Breast epithelium (tissue), 3 donors: Measurements from ENCODE around the gene TEAD1.

Source experiments
- POLR2A ChIP-seq: fragments of 450-650 bp; IDR thresholded peaks from one replicate; pipeline ENCODE4 v1.6.1; 2016; ENCODE audit warnings: antibody characterized with exemption, mild to moderate bottlenecking, moderate library complexity
- POLR2AphosphoS5 ChIP-seq, 3 donors: sonication (generic); formaldehyde crosslinking; IDR thresholded peaks; one replicate each; pipeline ENCODE4 v1.6.1; 2017; ENCODE audit warnings: antibody characterized with exemption in 3 of 3
- TF ChIP-seq, protein P1 (sequence below), 3 donors: fragments of 450-650 bp; IDR thresholded peaks; one replicate each; pipeline ENCODE4 v1.5.1; 2016 to 2017; ENCODE audit warnings: antibody characterized with exemption in 3 of 3, mild to moderate bottlenecking in 3 of 3, moderate library complexity in 3 of 3

DNA sequence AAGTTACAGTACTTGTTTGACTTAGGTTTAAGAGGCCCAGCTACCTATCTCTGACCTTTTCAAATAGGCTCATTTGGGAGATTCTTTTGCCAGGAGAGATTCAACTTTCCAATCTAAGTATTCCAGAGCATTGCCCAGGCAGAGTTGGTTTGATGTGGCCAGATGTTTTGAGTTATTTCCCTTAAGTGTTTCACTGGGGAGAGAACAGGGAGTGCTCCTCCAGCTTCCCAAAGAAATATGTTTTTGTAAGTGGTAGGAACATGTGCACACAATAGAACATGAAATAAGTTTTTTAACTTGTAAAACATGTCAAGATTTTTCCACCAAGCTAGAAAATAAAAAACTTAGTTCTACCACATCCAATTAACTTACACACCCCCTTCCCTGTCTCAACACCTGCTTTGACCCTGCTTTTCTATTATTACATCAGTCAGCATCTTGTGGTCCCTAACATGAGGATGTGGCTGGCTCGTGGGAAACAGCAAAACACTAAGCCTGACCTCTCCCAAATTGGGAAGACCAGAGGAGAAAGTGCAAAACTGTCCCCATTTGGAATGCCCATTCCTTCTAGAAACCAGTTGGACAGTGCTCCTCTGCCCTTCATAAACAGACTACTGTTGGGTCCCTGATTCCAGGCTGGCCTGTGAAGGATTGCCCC is 264.5 kb downstream of the TEAD1 start:
- TF ChIP-seq, protein P1, sequence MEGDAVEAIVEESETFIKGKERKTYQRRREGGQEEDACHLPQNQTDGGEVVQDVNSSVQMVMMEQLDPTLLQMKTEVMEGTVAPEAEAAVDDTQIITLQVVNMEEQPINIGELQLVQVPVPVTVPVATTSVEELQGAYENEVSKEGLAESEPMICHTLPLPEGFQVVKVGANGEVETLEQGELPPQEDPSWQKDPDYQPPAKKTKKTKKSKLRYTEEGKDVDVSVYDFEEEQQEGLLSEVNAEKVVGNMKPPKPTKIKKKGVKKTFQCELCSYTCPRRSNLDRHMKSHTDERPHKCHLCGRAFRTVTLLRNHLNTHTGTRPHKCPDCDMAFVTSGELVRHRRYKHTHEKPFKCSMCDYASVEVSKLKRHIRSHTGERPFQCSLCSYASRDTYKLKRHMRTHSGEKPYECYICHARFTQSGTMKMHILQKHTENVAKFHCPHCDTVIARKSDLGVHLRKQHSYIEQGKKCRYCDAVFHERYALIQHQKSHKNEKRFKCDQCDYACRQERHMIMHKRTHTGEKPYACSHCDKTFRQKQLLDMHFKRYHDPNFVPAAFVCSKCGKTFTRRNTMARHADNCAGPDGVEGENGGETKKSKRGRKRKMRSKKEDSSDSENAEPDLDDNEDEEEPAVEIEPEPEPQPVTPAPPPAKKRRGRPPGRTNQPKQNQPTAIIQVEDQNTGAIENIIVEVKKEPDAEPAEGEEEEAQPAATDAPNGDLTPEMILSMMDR (IDR thresholded peaks at IDR 0.05), result no peak
- TF ChIP-seq POLR2A (no peak), POLR2AphosphoS5 (IDR thresholded peaks at IDR 0.05) (no peak)
